ENCODE results near the gene SULF2. TPM values are rescaled to one million over a fixed set of nuclear protein-coding genes. Genes with fewer than 3 reads are reported as not detected.

SULF2 gene
- total and polyA plus RNA-seq, 2 of the 4 experiments (the other 2 are of a cell fraction) = 0.54 to 0.77 TPM

DNA sequence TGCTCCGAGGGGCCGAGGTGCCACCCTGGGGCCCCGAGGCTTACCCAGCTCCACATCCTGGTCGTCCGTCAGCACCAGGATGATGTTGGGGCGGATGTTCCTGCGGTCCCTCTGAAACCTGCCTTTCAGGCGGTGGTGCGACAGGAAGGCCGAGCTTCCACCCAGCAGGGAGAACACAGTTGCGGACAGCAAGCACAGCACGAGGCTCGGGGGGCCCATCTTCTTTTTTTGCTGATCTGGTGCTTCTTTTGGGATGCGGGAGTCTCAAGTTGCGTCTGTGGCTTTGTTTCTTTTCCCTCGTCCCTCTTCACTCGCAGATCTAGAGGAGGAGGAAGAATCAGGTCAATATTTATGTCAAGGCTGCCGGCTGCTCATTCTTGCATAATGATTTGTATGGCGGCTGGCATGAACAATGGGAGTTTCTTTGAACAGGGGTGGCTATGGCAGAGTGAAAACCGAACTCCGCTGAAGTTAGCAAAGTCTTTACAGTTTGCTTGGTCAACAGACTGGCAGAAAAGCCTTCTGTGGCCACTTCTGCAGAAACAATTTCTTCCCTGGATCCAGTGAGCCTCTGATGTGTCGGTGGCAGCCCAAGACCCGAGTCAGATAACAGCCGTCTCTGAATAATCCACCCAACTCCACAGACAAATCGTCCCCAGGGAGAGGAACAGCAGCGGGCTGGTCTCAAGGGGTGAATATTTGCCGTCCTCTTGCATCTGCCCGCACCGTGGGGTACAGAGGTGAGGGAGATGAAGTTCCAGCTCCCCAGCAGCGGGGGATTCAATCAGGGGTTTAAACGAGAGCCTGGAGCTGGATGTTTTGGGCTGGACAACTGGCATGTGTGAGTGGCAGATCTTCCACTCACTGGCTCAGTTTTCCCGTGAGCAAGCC is 27.9 kb downstream of the SULF2 start:
- no peak overlapping the region for H3K18ac ChIP-seq (ENCODE audit: low read depth, low read length)
- no peak overlapping the region for H3K56ac ChIP-seq (ENCODE audit: extremely low read depth, insufficient read depth, low read length)
- TF ChIP-seq, protein P1, sequence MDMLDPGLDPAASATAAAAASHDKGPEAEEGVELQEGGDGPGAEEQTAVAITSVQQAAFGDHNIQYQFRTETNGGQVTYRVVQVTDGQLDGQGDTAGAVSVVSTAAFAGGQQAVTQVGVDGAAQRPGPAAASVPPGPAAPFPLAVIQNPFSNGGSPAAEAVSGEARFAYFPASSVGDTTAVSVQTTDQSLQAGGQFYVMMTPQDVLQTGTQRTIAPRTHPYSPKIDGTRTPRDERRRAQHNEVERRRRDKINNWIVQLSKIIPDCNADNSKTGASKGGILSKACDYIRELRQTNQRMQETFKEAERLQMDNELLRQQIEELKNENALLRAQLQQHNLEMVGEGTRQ (IDR thresholded peaks at IDR 0.05; ENCODE audit: low read depth, low read length) = no peak
- TF ChIP-seq MAZ (IDR thresholded peaks at IDR 0.05; ENCODE audit: borderline replicate concordance, low read depth, low read length) = no peak
- TF ChIP-seq RCOR1 (IDR thresholded peaks at IDR 0.05; ENCODE audit: insufficient replicate concordance, low read length) = no peak
- no peak overlapping the region for H2BK5ac ChIP-seq (ENCODE audit: low read depth, low read length, poor library complexity, severe bottlenecking)
- H3K4me2 ChIP-seq (ENCODE audit: low read depth, low read length) = no peak overlapping the region
- H4K8ac ChIP-seq (ENCODE audit: low read depth in 2 of 2, low read length in 2 of 2) = no peak overlapping the region
- H3K23ac ChIP-seq (ENCODE audit: low read depth, low read length) = no peak overlapping the region
- H3K9me3 ChIP-seq (ENCODE audit: control insufficient read depth, insufficient read depth, low read length) = no peaks in the 10 kb centered on the region
- dilution Hi-C loops (cut with HindIII; ENCODE audit: low sequenced_read_pairs, unreplicated experiment) (no loop called here), in situ Hi-C loops (cut with MboI; ENCODE audit: low sequenced_read_pairs) (no loop called here), intact Hi-C loops (cut with micrococcal nuclease) (no loop called here)
- H4K20me1 ChIP-seq (ENCODE audit: insufficient read depth, low read length) = no peaks in the 10 kb centered on the region
- H3K4ac ChIP-seq (ENCODE audit: low read depth, low read length) = no peak overlapping the region
- H2BK120ac ChIP-seq (ENCODE audit: low read depth, low read length) = no peak overlapping the region
- H3K36me3 ChIP-seq (ENCODE audit: control insufficient read depth, insufficient read depth, low read length) = no peaks in the 10 kb centered on the region; the same call in 1 of the 2 replicates
- no peak overlapping the region for H2BK15ac ChIP-seq (ENCODE audit: low read depth, low read length)
- H2AFZ ChIP-seq (replicated peaks; ENCODE audit: low read length, poor library complexity) = no peak overlapping the region
- DNase-seq = no peak
- H2BK20ac ChIP-seq (ENCODE audit: low read depth, low read length) = no peak overlapping the region
- CTCF ChIA-PET = no interaction called here
- no peak overlapping the region for H4K91ac ChIP-seq (ENCODE audit: insufficient read depth, low read depth, low read length)
- 46% methylated on average over 13 of the region's 32 CpGs; no CpG with 5 or more reads in 1 of the 2 experiments for WGBS, 2 experiments (ENCODE audit: extremely low coverage in 2 of 2, insufficient read length in 1 of 2)
- POLR2A ChIA-PET (ENCODE audit: unreplicated experiment) = no interaction called here
- H3K27ac ChIP-seq (ENCODE audit: insufficient read depth, low read length) = no peak overlapping the region
- H3K79me1 ChIP-seq (ENCODE audit: low read depth in 1 of 2, low read length in 2 of 2) = no peaks in the 10 kb centered on the region
- no peak overlapping the region for H3K14ac ChIP-seq (replicated peaks; ENCODE audit: low read depth, low read length)
- no peak for ATAC-seq (ENCODE audit: low read depth)
- H3K27me3 ChIP-seq (ENCODE audit: control insufficient read depth, insufficient read depth, low read length) = peaks cover 15% of the 10 kb centered on the region
- no peak overlapping the region for H3K4me3 ChIP-seq (ENCODE audit: insufficient read depth, low read depth, low read length)
- H4K5ac ChIP-seq (ENCODE audit: low read depth, low read length) = no peak overlapping the region
- H3K9ac ChIP-seq (ENCODE audit: low read depth, low read length) = no peak overlapping the region
- H3K9me1 ChIP-seq (ENCODE audit: insufficient read depth, low read length) = no peaks in the 10 kb centered on the region
- no peak overlapping the region for H2AK9ac ChIP-seq (replicated peaks; ENCODE audit: low read depth, low read length, poor library complexity)
- H2AK5ac ChIP-seq (ENCODE audit: low read depth, low read length) = no peak overlapping the region
- BruUV-seq (replicated peaks) = no TSS peak
- H3K4me1 ChIP-seq (ENCODE audit: control insufficient read depth, insufficient read depth, low read length) = no peaks in the 10 kb centered on the region

All from IMR-90 (cell line).